IMR-90 (cell line): ENCODE data around the gene SYCP2. TPM values are rescaled to one million over a fixed set of nuclear protein-coding genes. Genes with fewer than 3 reads are reported as not detected.

ENCODE experiments used
- ATAC-seq: fragments of 200-7000 bp; cut with Tn5 transposase; 2 replicates; pipeline ENCODE4 v1.9.1; 2020; ENCODE audit warnings: low read depth, mild to moderate bottlenecking, moderate library complexity
- BruUV-seq: library from RNA; stranded (reverse); fragments of 400-500 nt; replicated peaks from 2 replicates; lab custom pipeline; 2021; lab: Mats Ljungman, UMichigan
- CTCF ChIA-PET: fragments of 300-600 bp; formaldehyde crosslinking; extraction: SDS; loops from one replicate; lab custom pipeline; 2021; ENCODE audit warnings: antibody characterized with exemption; lab: Yijun Ruan, JAX
- POLR2A ChIA-PET: fragments of 300-600 bp; sonication (Branson Sonifier 250); formaldehyde crosslinking; loops from one replicate; lab custom pipeline; 2022; ENCODE audit warnings: antibody characterized with exemption; ENCODE audit not compliant: unreplicated experiment; lab: Charles Lee
- DNase-seq: peaks from one replicate; pipeline ENCODE4 v3.0.0; 2013
- H2AFZ ChIP-seq: replicated peaks from 2 replicates; pipeline ENCODE3; 2013; ENCODE audit warnings: low read length, mild to moderate bottlenecking; ENCODE audit not compliant: poor library complexity
- H2AK5ac ChIP-seq: 2 replicates; pipeline ENCODE4 v1.6.1; 2013; ENCODE audit warnings: low read depth, low read length, inconsistent platforms
- H2AK9ac ChIP-seq: replicated peaks from 2 replicates; pipeline ENCODE3; 2013; ENCODE audit warnings: mild to moderate bottlenecking, low read depth, low read length, moderate library complexity; ENCODE audit not compliant: poor library complexity
- H2BK120ac ChIP-seq: 2 replicates; pipeline ENCODE4 v1.6.1; 2013; ENCODE audit warnings: low read depth, low read length, inconsistent platforms
- H2BK15ac ChIP-seq: 3 replicates; pipeline ENCODE4 v1.6.1; 2013; ENCODE audit warnings: low read depth, low read length, inconsistent platforms
- H2BK20ac ChIP-seq: 2 replicates; pipeline ENCODE4 v1.6.1; 2013; ENCODE audit warnings: low read depth, mild to moderate bottlenecking, inconsistent platforms, low read length, moderate library complexity
- H2BK5ac ChIP-seq: 2 replicates; pipeline ENCODE4 v1.6.1; 2013; ENCODE audit warnings: mild to moderate bottlenecking, low read depth, low read length, inconsistent platforms; ENCODE audit not compliant: poor library complexity, severe bottlenecking
- H3K14ac ChIP-seq: replicated peaks from 2 replicates; pipeline ENCODE4 v1.6.1; 2013; ENCODE audit warnings: low read depth, low read length, inconsistent platforms
- H3K18ac ChIP-seq: 2 replicates; pipeline ENCODE4 v1.6.1; 2013; ENCODE audit warnings: low read depth, low read length, control low read depth
- H3K23ac ChIP-seq: 2 replicates; pipeline ENCODE4 v1.6.1; 2013; ENCODE audit warnings: low read depth, low read length, inconsistent platforms
- H3K27ac ChIP-seq: 2 replicates; pipeline ENCODE4 v1.5.1; 2013; ENCODE audit warnings: mild to moderate bottlenecking, control low read depth, low read length; ENCODE audit not compliant: insufficient read depth
- H3K27me3 ChIP-seq: 2 replicates; pipeline ENCODE4 v1.6.1; 2013; ENCODE audit warnings: low read length; ENCODE audit not compliant: control insufficient read depth, insufficient read depth
- H3K36me3 ChIP-seq: 2 replicates; pipeline ENCODE4 v1.6.1; 2013; ENCODE audit warnings: low read length, mixed read lengths; ENCODE audit not compliant: control insufficient read depth, insufficient read depth
- H3K4ac ChIP-seq: 2 replicates; pipeline ENCODE4 v1.6.1; 2013; ENCODE audit warnings: low read depth, low read length, inconsistent platforms
- H3K4me1 ChIP-seq: 2 replicates; pipeline ENCODE4 v1.6.1; 2013; ENCODE audit warnings: low read length, mixed read lengths; ENCODE audit not compliant: control insufficient read depth, insufficient read depth
- H3K4me2 ChIP-seq: 2 replicates; pipeline ENCODE4 v1.6.1; 2013; ENCODE audit warnings: low read depth, mild to moderate bottlenecking, control low read depth, low read length, moderate library complexity
- H3K4me3 ChIP-seq: 2 replicates; pipeline ENCODE4 v1.5.1; 2013; ENCODE audit warnings: low read depth, mild to moderate bottlenecking, control low read depth, low read length, moderate library complexity; ENCODE audit not compliant: insufficient read depth
- H3K56ac ChIP-seq: 2 replicates; pipeline ENCODE4 v1.6.1; 2013; ENCODE audit warnings: low read length, inconsistent platforms; ENCODE audit not compliant: insufficient read depth; ENCODE audit errors: extremely low read depth
- H3K79me1 ChIP-seq, 2 experiments: 2 replicates each; pipeline ENCODE4 v1.6.1; 2013; ENCODE audit warnings: low read length in 2 of 2, inconsistent platforms in 1 of 2, low read depth in 1 of 2
- H3K9ac ChIP-seq: 2 replicates; pipeline ENCODE4 v1.6.1; 2013; ENCODE audit warnings: low read depth, low read length, control low read depth
- H3K9me1 ChIP-seq: 2 replicates; pipeline ENCODE4 v1.6.1; 2013; ENCODE audit warnings: low read length, inconsistent platforms; ENCODE audit not compliant: insufficient read depth
- H3K9me3 ChIP-seq: 2 replicates; pipeline ENCODE4 v1.6.1; 2013; ENCODE audit warnings: low read length; ENCODE audit not compliant: control insufficient read depth, insufficient read depth
- H4K20me1 ChIP-seq: 2 replicates; pipeline ENCODE4 v1.6.1; 2013; ENCODE audit warnings: low read length, inconsistent platforms; ENCODE audit not compliant: insufficient read depth
- H4K5ac ChIP-seq: 2 replicates; pipeline ENCODE4 v1.6.1; 2013; ENCODE audit warnings: mild to moderate bottlenecking, low read depth, low read length, control low read depth
- H4K8ac ChIP-seq, 2 experiments: 2 replicates each; pipeline ENCODE4 v1.6.1; 2013; ENCODE audit warnings: low read depth in 2 of 2, low read length in 2 of 2, control low read depth in 1 of 2, inconsistent platforms in 1 of 2
- H4K91ac ChIP-seq: 2 replicates; pipeline ENCODE4 v1.6.1; 2013; ENCODE audit warnings: low read depth, low read length, inconsistent platforms; ENCODE audit not compliant: insufficient read depth
- BHLHE40 ChIP-seq: fragments of 150-350 bp; IDR thresholded peaks from 2 replicates; pipeline ENCODE4 v1.6.1; 2016; ENCODE audit warnings: mild to moderate bottlenecking, low read depth, low read length
- CEBPB ChIP-seq: IDR thresholded peaks from 2 replicates; pipeline ENCODE4 v1.6.1; 2012; ENCODE audit warnings: low read depth, low read length, improper control_type of control experiment
- CHD1 ChIP-seq: IDR thresholded peaks from 2 replicates; pipeline ENCODE4 v1.6.1; 2012; ENCODE audit warnings: low read depth, low read length, improper control_type of control experiment
- FOS ChIP-seq: fragments of 150-350 bp; IDR thresholded peaks from 2 replicates; pipeline ENCODE4 v1.6.1; 2016; ENCODE audit warnings: low read depth, low read length
- MAFK ChIP-seq: IDR thresholded peaks from 2 replicates; pipeline ENCODE4 v1.6.1; 2012; ENCODE audit warnings: low read depth, low read length, improper control_type of control experiment
- MAZ ChIP-seq: IDR thresholded peaks from 2 replicates; pipeline ENCODE4 v1.6.1; 2012; ENCODE audit warnings: low read depth, mild to moderate bottlenecking, low read length, improper control_type of control experiment, moderate library complexity, borderline replicate concordance
- MXI1 ChIP-seq: IDR thresholded peaks from 2 replicates; pipeline ENCODE4 v1.6.1; 2012; ENCODE audit warnings: low read depth, mild to moderate bottlenecking, low read length, moderate library complexity, borderline replicate concordance
- POLR2A ChIP-seq: IDR thresholded peaks from 2 replicates; pipeline ENCODE4 v1.6.1; 2012; ENCODE audit warnings: mild to moderate bottlenecking, low read depth, low read length
- RAD21 ChIP-seq: IDR thresholded peaks from 2 replicates; pipeline ENCODE4 v1.6.1; 2012; ENCODE audit warnings: low read length, improper control_type of control experiment
- RCOR1 ChIP-seq: IDR thresholded peaks from 2 replicates; pipeline ENCODE4 v1.6.1; 2012; ENCODE audit warnings: mild to moderate bottlenecking, low read length, improper control_type of control experiment; ENCODE audit not compliant: insufficient replicate concordance
- SMC3 ChIP-seq: fragments of 150-350 bp; IDR thresholded peaks from 2 replicates; pipeline ENCODE4 v1.6.1; 2016; ENCODE audit warnings: low read depth, mild to moderate bottlenecking, antibody characterized with exemption, low read length, moderate library complexity
- WGBS, 2 experiments: methylation state at CpG; one replicate each; pipeline versions ENCODE4 v1.1.5 to v1.1.7; 2013; ENCODE audit warnings: missing lambda C conversion rate in 2 of 2; ENCODE audit not compliant: insufficient read length in 1 of 2; ENCODE audit errors: extremely low coverage in 2 of 2; 5-methylcytosine and 5-hydroxymethylcytosine counted together
- dilution Hi-C: fragments of 300-500 bp; cut with HindIII; formaldehyde crosslinking; loops from one replicate; pipeline ENCODE4 v1.14.3; 2018; ENCODE audit warnings: low sequenced_read_pairs; ENCODE audit not compliant: unreplicated experiment
- in situ Hi-C: fragments of 300-500 bp; cut with MboI; formaldehyde crosslinking; loops from 3 replicates; pipeline ENCODE4 v1.14.3; 2019; ENCODE audit warnings: low sequenced_read_pairs, inconsistent platforms, mixed read lengths
- intact Hi-C: fragments of 100-400 bp; cut with micrococcal nuclease; formaldehyde crosslinking; loops from 2 replicates; pipeline ENCODE4 v1.10.0; 2022
- polyA plus RNA-seq, 3 experiments: library from polyadenylated mRNA; depleted of rRNA; stranded (reverse); fragments of >200 nt; gene quantifications; 2 replicates each; pipeline ENCODE4 v1.2.3, GENCODE V29; 2012; ENCODE audit warnings: low replicate concordance in 1 of 3
- total RNA-seq: library from RNA; depleted of rRNA; stranded (reverse); fragments of >200 nt; gene quantifications from 2 replicates; pipeline ENCODE4 v1.2.3, GENCODE V29; 2012
- TF ChIP-seq, protein P1 (sequence below): conservative IDR thresholded peaks from 2 replicates; pipeline ENCODE4 v1.5.1; 2012; ENCODE audit warnings: mild to moderate bottlenecking, low read depth, low read length, improper control_type of control experiment
- TF ChIP-seq, protein P2 (sequence below): fragments of 150-350 bp; IDR thresholded peaks from 2 replicates; pipeline ENCODE4 v1.6.1; 2016; ENCODE audit warnings: low read depth, mild to moderate bottlenecking, low read length, moderate library complexity, borderline replicate concordance
- TF ChIP-seq, protein P3 (sequence below): fragments of 150-350 bp; IDR thresholded peaks from 2 replicates; pipeline ENCODE4 v1.6.1; 2017; ENCODE audit warnings: mild to moderate bottlenecking, antibody characterized with exemption, low read length, low read depth

Gene SYCP2
- total and polyA plus RNA-seq, 2 of the 4 experiments (the other 2 are of a cell fraction): 0.18 to 0.31 TPM

DNA sequence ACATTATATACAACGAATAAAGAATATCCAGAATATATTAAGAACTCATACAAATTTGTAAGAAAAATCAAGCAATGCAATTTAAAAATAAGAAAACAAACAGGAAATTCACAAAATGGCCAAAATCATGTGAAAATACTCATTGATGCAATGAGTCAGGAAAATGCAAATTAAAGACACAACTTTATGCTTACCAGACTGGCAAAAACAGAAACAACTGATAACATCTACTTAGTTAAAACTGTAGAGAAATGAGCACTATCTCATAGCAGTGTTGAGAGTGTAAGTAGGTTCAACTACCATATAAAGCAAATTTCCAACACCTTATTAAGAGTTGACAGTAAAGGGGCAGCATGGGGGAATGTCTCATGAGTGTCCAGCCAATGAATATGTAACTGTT is 62.3 kb downstream of the SYCP2 start:
- Histone ChIP-seq H3K4ac (no peak overlapping the region), H3K27ac (no peak overlapping the region), H3K9me1 (no peaks in the 10 kb centered on the region), H4K91ac (no peak overlapping the region), H3K9ac (no peak overlapping the region), H3K27me3 (no peaks in the 10 kb centered on the region), H3K14ac (no peak overlapping the region), H4K8ac (no peak overlapping the region), H2BK120ac (no peak overlapping the region), H2BK20ac (no peak overlapping the region), H4K20me1 (no peaks in the 10 kb centered on the region), H3K18ac (no peak overlapping the region), H3K4me2 (no peak overlapping the region), H2AK5ac (no peak overlapping the region), H3K4me3 (no peak overlapping the region), H2BK15ac (no peak overlapping the region), H3K79me1 (no peaks in the 10 kb centered on the region), H3K36me3 (no peaks in the 10 kb centered on the region), H3K56ac (no peak overlapping the region), H3K23ac (no peak overlapping the region), H2AFZ (no peak overlapping the region), H4K5ac (no peak overlapping the region), H2BK5ac (no peak overlapping the region), H3K9me3 (no peaks in the 10 kb centered on the region), H2AK9ac (no peak overlapping the region), H3K4me1 (no peaks in the 10 kb centered on the region)
- no TSS peak for BruUV-seq
- ChIA-PET CTCF (no interaction called here), POLR2A (no interaction called here)
- intact Hi-C loops (no loop called here), in situ Hi-C loops (no loop called here), dilution Hi-C loops (no loop called here)
- ATAC-seq: no peak
- TF ChIP-seq, protein P1, sequence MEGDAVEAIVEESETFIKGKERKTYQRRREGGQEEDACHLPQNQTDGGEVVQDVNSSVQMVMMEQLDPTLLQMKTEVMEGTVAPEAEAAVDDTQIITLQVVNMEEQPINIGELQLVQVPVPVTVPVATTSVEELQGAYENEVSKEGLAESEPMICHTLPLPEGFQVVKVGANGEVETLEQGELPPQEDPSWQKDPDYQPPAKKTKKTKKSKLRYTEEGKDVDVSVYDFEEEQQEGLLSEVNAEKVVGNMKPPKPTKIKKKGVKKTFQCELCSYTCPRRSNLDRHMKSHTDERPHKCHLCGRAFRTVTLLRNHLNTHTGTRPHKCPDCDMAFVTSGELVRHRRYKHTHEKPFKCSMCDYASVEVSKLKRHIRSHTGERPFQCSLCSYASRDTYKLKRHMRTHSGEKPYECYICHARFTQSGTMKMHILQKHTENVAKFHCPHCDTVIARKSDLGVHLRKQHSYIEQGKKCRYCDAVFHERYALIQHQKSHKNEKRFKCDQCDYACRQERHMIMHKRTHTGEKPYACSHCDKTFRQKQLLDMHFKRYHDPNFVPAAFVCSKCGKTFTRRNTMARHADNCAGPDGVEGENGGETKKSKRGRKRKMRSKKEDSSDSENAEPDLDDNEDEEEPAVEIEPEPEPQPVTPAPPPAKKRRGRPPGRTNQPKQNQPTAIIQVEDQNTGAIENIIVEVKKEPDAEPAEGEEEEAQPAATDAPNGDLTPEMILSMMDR: no peak
- TF ChIP-seq FOS: no peak
- no peak for TF ChIP-seq BHLHE40
- no peak for TF ChIP-seq MAZ
- TF ChIP-seq RAD21: no peak
- TF ChIP-seq POLR2A: no peak
- TF ChIP-seq, protein P2, sequence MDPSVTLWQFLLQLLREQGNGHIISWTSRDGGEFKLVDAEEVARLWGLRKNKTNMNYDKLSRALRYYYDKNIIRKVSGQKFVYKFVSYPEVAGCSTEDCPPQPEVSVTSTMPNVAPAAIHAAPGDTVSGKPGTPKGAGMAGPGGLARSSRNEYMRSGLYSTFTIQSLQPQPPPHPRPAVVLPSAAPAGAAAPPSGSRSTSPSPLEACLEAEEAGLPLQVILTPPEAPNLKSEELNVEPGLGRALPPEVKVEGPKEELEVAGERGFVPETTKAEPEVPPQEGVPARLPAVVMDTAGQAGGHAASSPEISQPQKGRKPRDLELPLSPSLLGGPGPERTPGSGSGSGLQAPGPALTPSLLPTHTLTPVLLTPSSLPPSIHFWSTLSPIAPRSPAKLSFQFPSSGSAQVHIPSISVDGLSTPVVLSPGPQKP: no peak
- no peak for TF ChIP-seq CHD1
- TF ChIP-seq MAFK: no peak
- no peak for TF ChIP-seq CEBPB
- TF ChIP-seq MXI1: no peak
- TF ChIP-seq RCOR1: no peak
- TF ChIP-seq SMC3: no peak
- TF ChIP-seq, protein P3, sequence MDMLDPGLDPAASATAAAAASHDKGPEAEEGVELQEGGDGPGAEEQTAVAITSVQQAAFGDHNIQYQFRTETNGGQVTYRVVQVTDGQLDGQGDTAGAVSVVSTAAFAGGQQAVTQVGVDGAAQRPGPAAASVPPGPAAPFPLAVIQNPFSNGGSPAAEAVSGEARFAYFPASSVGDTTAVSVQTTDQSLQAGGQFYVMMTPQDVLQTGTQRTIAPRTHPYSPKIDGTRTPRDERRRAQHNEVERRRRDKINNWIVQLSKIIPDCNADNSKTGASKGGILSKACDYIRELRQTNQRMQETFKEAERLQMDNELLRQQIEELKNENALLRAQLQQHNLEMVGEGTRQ: no peak
- DNase-seq: no peak
- WGBS, 2 experiments: no CpG with 5 or more reads among the region's 1 CpG
